Adrenal gland (tissue), 5 donors: ENCODE data around the gene YTHDF1.

Experiments
- POLR2A ChIP-seq, 2 donors: fragments of 450-650 bp; IDR thresholded peaks; one replicate each; pipeline ENCODE4 v1.6.1; 2017; ENCODE audit warnings: antibody characterized with exemption in 2 of 2, mild to moderate bottlenecking in 2 of 2, moderate library complexity in 1 of 2
- TF ChIP-seq, protein P1 (sequence below), 6 experiments: fragments of 450-650 bp in 4 of 6; fragments of 200-600 bp in 2 of 6; sonication (generic) in 1 of 6; IDR thresholded peaks; 1 replicate in 5 of 6; 2 replicates in 1 of 6; pipeline versions ENCODE4 v1.5.1 to v1.8.0; 2016 to 2021; ENCODE audit warnings: antibody characterized with exemption in 6 of 6, mild to moderate bottlenecking in 2 of 6, moderate library complexity in 1 of 6
- donor health status: DM: no; HTN: no; CAD: no.

DNA sequence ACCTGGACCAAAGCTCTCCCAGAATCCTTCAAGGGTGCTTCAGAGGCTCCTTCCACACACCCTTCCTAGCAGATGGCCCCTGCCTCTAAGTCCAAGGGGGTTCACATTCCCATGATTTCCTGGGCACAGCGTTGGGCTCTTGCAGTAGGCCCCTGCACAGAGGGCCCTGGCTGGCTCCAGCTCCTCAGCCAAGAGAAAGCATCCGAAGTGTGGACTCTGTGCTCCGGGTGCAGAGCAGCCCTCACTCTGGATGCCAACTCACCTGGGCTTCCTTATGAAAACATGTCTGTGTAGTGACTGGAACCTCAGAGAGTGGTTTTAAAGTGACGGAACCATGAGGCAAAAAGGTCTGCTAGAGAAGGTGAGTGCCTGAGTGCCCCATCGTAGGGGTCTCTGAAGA is 11.6 kb downstream of the YTHDF1 start:
- no peak for TF ChIP-seq POLR2A (IDR thresholded peaks at IDR 0.05)
- TF ChIP-seq, protein P1, sequence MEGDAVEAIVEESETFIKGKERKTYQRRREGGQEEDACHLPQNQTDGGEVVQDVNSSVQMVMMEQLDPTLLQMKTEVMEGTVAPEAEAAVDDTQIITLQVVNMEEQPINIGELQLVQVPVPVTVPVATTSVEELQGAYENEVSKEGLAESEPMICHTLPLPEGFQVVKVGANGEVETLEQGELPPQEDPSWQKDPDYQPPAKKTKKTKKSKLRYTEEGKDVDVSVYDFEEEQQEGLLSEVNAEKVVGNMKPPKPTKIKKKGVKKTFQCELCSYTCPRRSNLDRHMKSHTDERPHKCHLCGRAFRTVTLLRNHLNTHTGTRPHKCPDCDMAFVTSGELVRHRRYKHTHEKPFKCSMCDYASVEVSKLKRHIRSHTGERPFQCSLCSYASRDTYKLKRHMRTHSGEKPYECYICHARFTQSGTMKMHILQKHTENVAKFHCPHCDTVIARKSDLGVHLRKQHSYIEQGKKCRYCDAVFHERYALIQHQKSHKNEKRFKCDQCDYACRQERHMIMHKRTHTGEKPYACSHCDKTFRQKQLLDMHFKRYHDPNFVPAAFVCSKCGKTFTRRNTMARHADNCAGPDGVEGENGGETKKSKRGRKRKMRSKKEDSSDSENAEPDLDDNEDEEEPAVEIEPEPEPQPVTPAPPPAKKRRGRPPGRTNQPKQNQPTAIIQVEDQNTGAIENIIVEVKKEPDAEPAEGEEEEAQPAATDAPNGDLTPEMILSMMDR (IDR thresholded peaks at IDR 0.05) = no peak
